Raji (cell line): ENCODE results near the gene IL13.

Source experiments
- POLR2A ChIP-seq: IDR thresholded peaks from 2 replicates; pipeline ENCODE4 v1.6.1; 2011; ENCODE audit warnings: low read depth, low read length, control low read depth; ENCODE audit not compliant: insufficient read depth

IL13 gene

GRCh38 chr5:132688536-132689339 lies 30.8 kb downstream of the IL13 start:
- TF ChIP-seq POLR2A, result peak; percentile 63

GRCh38 chr5:132689513-132689912 lies 31.5 kb downstream of the IL13 start:
- no peak; the same call in 1 of the 2 replicates for TF ChIP-seq POLR2A

GRCh38 chr5:132690156-132690555 lies 32.2 kb downstream of the IL13 start:
- TF ChIP-seq POLR2A, result no peak

GRCh38 chr5:132692632-132692967 lies 34.6 kb downstream of the IL13 start:
- no peak for TF ChIP-seq POLR2A

GRCh38 chr5:132695956-132696355 lies 38.0 kb downstream of the IL13 start:
- TF ChIP-seq POLR2A, result no peak

GRCh38 chr5:132704875-132705274 lies 46.9 kb downstream of the IL13 start:
- TF ChIP-seq POLR2A, result no peak

GRCh38 chr5:132708645-132709044 lies 50.7 kb downstream of the IL13 start:
- TF ChIP-seq POLR2A, result no peak
